Heart left ventricle (tissue), 16 donors: Measurements from ENCODE around the gene SUDS3. TPM values are rescaled to one million over a fixed set of nuclear protein-coding genes. Genes with fewer than 3 reads are reported as not detected.
"Not testable (repeated sequence)": the region's sequence is repeated elsewhere in the genome, so short reads cannot be mapped to it uniquely, and the experiment has no call there.

Experiments
- ATAC-seq, 4 donors: fragments of 200-7000 bp; cut with Tn5 transposase; one replicate each; pipeline ENCODE4 v1.9.1; 2020 to 2022; ENCODE audit warnings: moderate library complexity in 4 of 4, mild to moderate bottlenecking in 3 of 4, moderate number of reproducible peaks in 1 of 4
- DNase-seq, 5 donors: peaks; one replicate each; pipeline ENCODE4 v3.0.0-alpha.2; 2020
- H3K27ac ChIP-seq, 12 donors: fragments of 200-600 bp; sonication (generic) in 4 of 12; one replicate each; pipeline versions ENCODE4 v1.5.0 to v1.8.0; 2016 to 2022; ENCODE audit warnings: mild to moderate bottlenecking in 2 of 12
- H3K27me3 ChIP-seq, 9 donors: fragments of 200-600 bp; sonication (generic) in 2 of 9; one replicate each; pipeline versions ENCODE4 v1.5.1 to v1.8.0; 2016 to 2022; ENCODE audit warnings: mild to moderate bottlenecking in 3 of 9
- H3K36me3 ChIP-seq, 9 donors: fragments of 200-600 bp; sonication (generic) in 2 of 9; one replicate each; pipeline versions ENCODE4 v1.5.0 to v1.8.0; 2018 to 2022; ENCODE audit warnings: mild to moderate bottlenecking in 2 of 9
- H3K4me1 ChIP-seq, 12 donors: fragments of 200-600 bp; sonication (generic) in 4 of 12; one replicate each; pipeline versions ENCODE4 v1.5.0 to v1.8.0; 2016 to 2022; ENCODE audit warnings: mild to moderate bottlenecking in 3 of 12
- H3K4me3 ChIP-seq, 12 donors: fragments of 200-600 bp; sonication (generic) in 4 of 12; one replicate each; pipeline versions ENCODE4 v1.5.0 to v1.8.0; 2017 to 2022; ENCODE audit warnings: mild to moderate bottlenecking in 9 of 12, moderate library complexity in 4 of 12
- H3K9me3 ChIP-seq, 12 donors: fragments of 200-600 bp; sonication (generic) in 4 of 12; one replicate each; pipeline versions ENCODE4 v1.5.0 to v1.8.0; 2016 to 2022; ENCODE audit warnings: mild to moderate bottlenecking in 1 of 12
- POLR2A ChIP-seq, 2 donors: fragments of 450-650 bp; IDR thresholded peaks; one replicate each; pipeline ENCODE4 v1.6.1; 2017; ENCODE audit warnings: antibody characterized with exemption in 2 of 2, mild to moderate bottlenecking in 2 of 2, moderate library complexity in 2 of 2
- WGBS, 4 donors: extraction: QIAGEN DNeasy Blood & Tissue Kit in 2 of 4; methylation state at CpG; one replicate each; pipeline versions ENCODE4 v1.1.5 to v1.1.7; 2013 to 2018; 5-methylcytosine and 5-hydroxymethylcytosine counted together
- intact Hi-C, 10 donors: fragments of 100-400 bp; cut with DNase I; formaldehyde crosslinking; loops; one replicate each; pipeline versions ENCODE4 v1.11.1 to v1.14.2; 2022
- polyA plus RNA-seq, 2 donors: library from polyadenylated mRNA; stranded (reverse); fragments of 200-250 nt; gene quantifications; one replicate each; pipeline ENCODE4 v1.2.3, GENCODE V29; 2013
- total RNA-seq, 9 donors: library from RNA; depleted of rRNA in 2 of 9; stranded (reverse); fragments of >200 nt in 2 of 9; fragmentation: NEBNext Ultra II Directional in 3 of 9; extraction: Animal tissue kit (Norgen Biotek cat#: 25700) in 3 of 9; gene quantifications; one replicate each; pipeline versions ENCODE4 v1.1.0 to v1.2.4, GENCODE V29; 2016 to 2023
- TF ChIP-seq, protein P1 (sequence below), 12 donors: fragments of 200-600 bp; sonication (generic) in 4 of 12; IDR thresholded peaks; one replicate each; pipeline versions ENCODE4 v1.5.0 to v1.8.0; 2018 to 2022; ENCODE audit warnings: antibody characterized with exemption in 12 of 12, mild to moderate bottlenecking in 5 of 12
- donor health status: ischemic (EF 13 %, LVEDD 7.1; RV severe dilation, severe dysfunction).
- donor health status: healthy with polysubstance abuse.
- donor health status: DM: no; HTN: yes; CAD: no.
- donor health status: DM: no; HTN: no; CAD: no.
- donor health status: ischemic (EF 25% LVEDD 6.9; RV normal size, moderate dysfunction).
- donor health status: ischemic (EF 25% LVEDD 5.7; RV mildly dilated, moderate dysfunction).
- donor health status: healthy.
- donor health status: DM: yes; HTN: yes; CAD: no.
- donor health status: ischemic (EF 35%, LVEDD 5.7; RV mildly dilated, moderate dysfunction).
- donor health status: nonischemic (EF 11% LVEDD 7.7; RV severe dilation, severe dysfunction).
- donor health status: DM: yes; HTN: yes; CAD: no.
- donor health status: PGD.
- donor health status: ischemic (EF 29% LVEDD 5.4; RV normal size, mild dysfunction).
- donor health status: nonischemic (EF 23%, LVEDD 6.1; RV moderate dilation, normal function).

Gene SUDS3
- total and polyA plus RNA-seq, 11 donors: 8.0 to 32.1 (median 21.4) TPM

GRCh38 chr12:118347916-118348315, 28.4 kb upstream of the SUDS3 start:
- Histone ChIP-seq H3K9me3 (no peaks in the 10 kb centered on the region), H3K27me3 (no peaks in the 10 kb centered on the region), H3K27ac (no peak overlapping the region), H3K4me1 (peaks cover 0 to 33% (median 8%) of the 10 kb centered on the region in 12 donors), H3K36me3 (no peaks in the 10 kb centered on the region), H3K4me3 (no peak overlapping the region)
- ATAC-seq (no peak), DNase-seq (no peak)
- intact Hi-C loops: no loop called here
- WGBS, 4 donors: 96 to 100% (median 98%) methylated on average over 2 of the region's 2 CpGs
- TF ChIP-seq, protein P1, sequence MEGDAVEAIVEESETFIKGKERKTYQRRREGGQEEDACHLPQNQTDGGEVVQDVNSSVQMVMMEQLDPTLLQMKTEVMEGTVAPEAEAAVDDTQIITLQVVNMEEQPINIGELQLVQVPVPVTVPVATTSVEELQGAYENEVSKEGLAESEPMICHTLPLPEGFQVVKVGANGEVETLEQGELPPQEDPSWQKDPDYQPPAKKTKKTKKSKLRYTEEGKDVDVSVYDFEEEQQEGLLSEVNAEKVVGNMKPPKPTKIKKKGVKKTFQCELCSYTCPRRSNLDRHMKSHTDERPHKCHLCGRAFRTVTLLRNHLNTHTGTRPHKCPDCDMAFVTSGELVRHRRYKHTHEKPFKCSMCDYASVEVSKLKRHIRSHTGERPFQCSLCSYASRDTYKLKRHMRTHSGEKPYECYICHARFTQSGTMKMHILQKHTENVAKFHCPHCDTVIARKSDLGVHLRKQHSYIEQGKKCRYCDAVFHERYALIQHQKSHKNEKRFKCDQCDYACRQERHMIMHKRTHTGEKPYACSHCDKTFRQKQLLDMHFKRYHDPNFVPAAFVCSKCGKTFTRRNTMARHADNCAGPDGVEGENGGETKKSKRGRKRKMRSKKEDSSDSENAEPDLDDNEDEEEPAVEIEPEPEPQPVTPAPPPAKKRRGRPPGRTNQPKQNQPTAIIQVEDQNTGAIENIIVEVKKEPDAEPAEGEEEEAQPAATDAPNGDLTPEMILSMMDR (IDR thresholded peaks at IDR 0.05): no peak
- no peak for TF ChIP-seq POLR2A (IDR thresholded peaks at IDR 0.05)

DNA sequence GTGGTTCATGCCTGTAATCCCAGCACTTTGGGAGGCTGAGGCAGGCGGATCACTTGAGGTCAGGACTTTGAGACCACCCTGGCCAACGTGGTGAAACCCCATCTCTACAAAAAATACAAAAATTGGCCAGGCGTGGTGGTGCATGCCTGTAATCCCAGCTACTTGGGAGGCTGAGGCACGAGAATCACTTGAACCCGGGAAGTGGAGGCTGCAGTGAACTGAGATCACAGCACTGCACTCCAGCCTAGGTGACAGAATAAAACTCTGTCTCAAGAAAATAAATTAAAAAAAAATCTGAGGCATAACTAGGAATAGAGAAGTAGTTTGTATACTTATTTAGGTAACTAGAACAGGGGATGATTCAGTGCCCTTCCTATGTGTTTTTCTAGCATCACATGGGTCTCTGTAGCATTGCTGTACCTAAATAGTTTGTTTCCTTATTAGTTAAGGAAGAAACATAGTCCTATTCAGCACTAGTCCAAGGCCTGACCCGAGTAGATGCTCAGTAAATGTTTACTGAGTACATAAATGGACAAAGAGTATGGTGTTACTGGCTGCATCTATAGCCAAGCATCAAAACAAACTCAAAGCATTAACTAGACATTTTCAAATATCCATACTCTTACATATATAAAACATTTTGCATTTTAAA, 25.3 kb upstream of the SUDS3 start:
- Histone ChIP-seq H3K9me3 (no peaks in the 10 kb centered on the region), H3K27me3 (no peaks in the 10 kb centered on the region), H3K36me3 (no peaks in the 10 kb centered on the region), H3K4me1 (peaks cover 0 to 31% (median 4%) of the 10 kb centered on the region in 12 donors), H3K4me3 (no peak overlapping the region), H3K27ac (no peak overlapping the region)
- ATAC-seq (no peak), DNase-seq (no peak)
- intact Hi-C loops: no loop called here
- 90 to 93% (median 93%) methylated on average over 6 of the region's 6 CpGs for WGBS, 4 donors
- TF ChIP-seq, protein P1 (IDR thresholded peaks at IDR 0.05): no peak
- TF ChIP-seq POLR2A (IDR thresholded peaks at IDR 0.05): no peak

DNA sequence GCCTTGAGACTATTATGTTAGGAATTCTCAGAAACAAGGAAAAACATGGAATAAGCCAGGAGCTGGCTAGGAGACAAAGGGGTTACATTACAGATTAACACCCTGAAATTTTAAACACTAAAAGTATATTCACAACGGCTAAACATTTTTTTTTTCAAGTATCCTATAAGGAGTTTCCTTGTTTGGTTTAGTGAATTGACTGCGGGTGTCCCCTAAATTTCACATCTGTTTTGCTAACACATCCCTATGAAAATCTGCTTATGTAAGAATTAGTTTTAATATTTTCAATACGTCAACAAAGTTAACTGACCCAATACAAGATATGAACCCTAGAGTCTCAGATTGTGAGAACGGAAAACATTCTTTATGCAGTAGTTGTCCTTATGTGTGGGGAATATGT, 22.6 kb upstream of the SUDS3 start:
- H3K9me3 ChIP-seq: no peaks in the 10 kb centered on the region
- H3K27ac ChIP-seq: no peak overlapping the region
- no peak overlapping the region for H3K4me3 ChIP-seq
- TF ChIP-seq POLR2A (IDR thresholded peaks at IDR 0.05): no peak
- TF ChIP-seq, protein P1 (IDR thresholded peaks at IDR 0.05): no peak
- H3K4me1 ChIP-seq: peaks cover 0 to 42% (median 13%) of the 10 kb centered on the region in 12 donors
- intact Hi-C loops: no loop called here
- WGBS, 4 donors: 88 to 96% (median 95%) methylated on average over 4 of the region's 4 CpGs
- H3K27me3 ChIP-seq: no peaks in the 10 kb centered on the region
- DNase-seq (no peak), ATAC-seq (no peak)
- no peaks in the 10 kb centered on the region for H3K36me3 ChIP-seq

DNA sequence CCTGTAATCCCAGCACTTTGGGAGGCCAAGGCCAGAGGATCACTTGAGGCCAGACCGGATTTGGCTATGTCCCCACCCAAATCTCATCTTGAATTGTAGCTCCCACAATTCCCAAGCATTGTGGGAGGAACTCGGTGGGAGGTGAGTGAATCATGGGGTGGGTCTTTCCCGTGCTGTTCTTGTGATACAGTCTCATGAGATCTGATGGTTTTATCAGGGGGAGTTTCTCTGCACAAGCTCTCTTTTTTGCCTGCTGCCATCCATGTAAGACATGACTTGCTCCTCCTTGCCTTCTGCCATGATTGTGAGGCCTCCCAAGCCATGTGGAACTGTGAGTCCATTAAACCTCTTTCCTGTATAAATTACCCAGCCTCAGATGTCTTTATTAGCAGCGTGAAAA, 21.9 kb upstream of the SUDS3 start:
- H3K4me3 ChIP-seq, H3K9me3 ChIP-seq, H3K27me3 ChIP-seq, H3K36me3 ChIP-seq, H3K27ac ChIP-seq, intact Hi-C loops, DNase-seq, ATAC-seq: not testable (repeated sequence)
- 86 to 93% (median 89%) methylated on average over 3 to 4 of the region's 4 CpGs for WGBS, 4 donors
- peaks cover 0 to 50% (median 13%) of the 10 kb centered on the region in 12 donors for H3K4me1 ChIP-seq

- intact Hi-C loops: no loop called here
- no peaks in the 10 kb centered on the region for H3K36me3 ChIP-seq
- no peak overlapping the region for H3K27ac ChIP-seq
- no peak overlapping the region for H3K4me3 ChIP-seq
- no peaks in the 10 kb centered on the region for H3K9me3 ChIP-seq
- TF ChIP-seq, protein P1 (IDR thresholded peaks at IDR 0.05): no peak
- TF ChIP-seq POLR2A (IDR thresholded peaks at IDR 0.05): no peak
- no peaks in the 10 kb centered on the region for H3K27me3 ChIP-seq
- ATAC-seq (no peak), DNase-seq (no peak)
- H3K4me1 ChIP-seq: peaks cover 0 to 54% (median 13%) of the 10 kb centered on the region in 12 donors
- WGBS, 4 donors: 85 to 98% (median 87%) methylated on average over 1 of the region's 1 CpG
These were observed 21.5 kb upstream of the SUDS3 start for GRCh38 chr12:118354903-118355302.
